Mesendoderm (in vitro differentiated cells): ENCODE data around the gene PTPRD.

Experiments
- DNase-seq: peaks from one replicate; pipeline ENCODE4 v3.0.0; 2013
- H2AK5ac ChIP-seq: 2 replicates; pipeline ENCODE4 v1.6.1; 2013; ENCODE audit warnings: low read length, inconsistent platforms
- H2BK120ac ChIP-seq: 2 replicates; pipeline ENCODE4 v1.6.1; 2013; ENCODE audit warnings: low read depth, mild to moderate bottlenecking, low read length, moderate library complexity, mixed read lengths
- H2BK15ac ChIP-seq: replicated peaks from 2 replicates; pipeline ENCODE4 v1.6.1; 2013; ENCODE audit warnings: low read depth, mild to moderate bottlenecking, moderate library complexity
- H2BK5ac ChIP-seq: 2 replicates; pipeline ENCODE4 v1.6.1; 2013; ENCODE audit warnings: low read length, inconsistent platforms
- H3K18ac ChIP-seq: 2 replicates; pipeline ENCODE4 v1.6.1; 2013; ENCODE audit warnings: mild to moderate bottlenecking, low read length, mixed read lengths
- H3K23ac ChIP-seq: one replicate; pipeline ENCODE4 v1.6.1; 2013; ENCODE audit warnings: low read length
- H3K27ac ChIP-seq: 2 replicates; pipeline ENCODE4 v1.5.1; 2013; ENCODE audit warnings: low read depth, mild to moderate bottlenecking, inconsistent platforms, low read length, moderate library complexity
- H3K27me3 ChIP-seq: 2 replicates; pipeline ENCODE4 v1.6.1; 2013; ENCODE audit warnings: low read length, control low read depth, mild to moderate bottlenecking, inconsistent platforms; ENCODE audit not compliant: insufficient read depth, poor library complexity
- H3K36me3 ChIP-seq: 2 replicates; pipeline ENCODE4 v1.6.1; 2013; ENCODE audit warnings: low read length, inconsistent platforms; ENCODE audit not compliant: control insufficient read depth, insufficient read depth
- H3K4ac ChIP-seq: one replicate; pipeline ENCODE4 v1.6.1; 2013; ENCODE audit warnings: low read depth, mild to moderate bottlenecking, low read length, moderate library complexity
- H3K4me1 ChIP-seq: 2 replicates; pipeline ENCODE4 v1.6.1; 2013; ENCODE audit warnings: low read depth, low read length, inconsistent platforms; ENCODE audit not compliant: control insufficient read depth
- H3K4me2 ChIP-seq: 2 replicates; pipeline ENCODE4 v1.6.1; 2013; ENCODE audit warnings: low read length
- H3K4me3 ChIP-seq: 2 replicates; pipeline ENCODE4 v1.5.1; 2013; ENCODE audit warnings: mild to moderate bottlenecking, low read length
- H3K56ac ChIP-seq: one replicate; pipeline ENCODE4 v1.6.1; 2013; ENCODE audit warnings: low read length
- H3K79me1 ChIP-seq: 2 replicates; pipeline ENCODE4 v1.6.1; 2013; ENCODE audit warnings: low read length, inconsistent platforms
- H3K79me2 ChIP-seq: 2 replicates; pipeline ENCODE4 v1.6.1; 2013; ENCODE audit warnings: mild to moderate bottlenecking, low read length; ENCODE audit not compliant: control insufficient read depth, insufficient read depth
- H3K9ac ChIP-seq: 2 replicates; pipeline ENCODE4 v1.6.1; 2013; ENCODE audit warnings: low read length, inconsistent platforms
- H4K5ac ChIP-seq: one replicate; pipeline ENCODE4 v1.6.1; 2013; ENCODE audit warnings: low read length
- H4K8ac ChIP-seq: one replicate; pipeline ENCODE4 v1.6.1; 2013; ENCODE audit warnings: low read depth, mild to moderate bottlenecking, control low read depth, low read length, moderate library complexity
- WGBS: extraction: QIAGEN DNeasy Blood & Tissue Kit; methylation state at CpG from one replicate; pipeline ENCODE4 v1.1.7; 2013; ENCODE audit warnings: low lambda C conversion rate, missing lambda C conversion rate; ENCODE audit not compliant: insufficient coverage; ENCODE audit errors: extremely low coverage; 5-methylcytosine and 5-hydroxymethylcytosine counted together

PTPRD gene

DNA sequence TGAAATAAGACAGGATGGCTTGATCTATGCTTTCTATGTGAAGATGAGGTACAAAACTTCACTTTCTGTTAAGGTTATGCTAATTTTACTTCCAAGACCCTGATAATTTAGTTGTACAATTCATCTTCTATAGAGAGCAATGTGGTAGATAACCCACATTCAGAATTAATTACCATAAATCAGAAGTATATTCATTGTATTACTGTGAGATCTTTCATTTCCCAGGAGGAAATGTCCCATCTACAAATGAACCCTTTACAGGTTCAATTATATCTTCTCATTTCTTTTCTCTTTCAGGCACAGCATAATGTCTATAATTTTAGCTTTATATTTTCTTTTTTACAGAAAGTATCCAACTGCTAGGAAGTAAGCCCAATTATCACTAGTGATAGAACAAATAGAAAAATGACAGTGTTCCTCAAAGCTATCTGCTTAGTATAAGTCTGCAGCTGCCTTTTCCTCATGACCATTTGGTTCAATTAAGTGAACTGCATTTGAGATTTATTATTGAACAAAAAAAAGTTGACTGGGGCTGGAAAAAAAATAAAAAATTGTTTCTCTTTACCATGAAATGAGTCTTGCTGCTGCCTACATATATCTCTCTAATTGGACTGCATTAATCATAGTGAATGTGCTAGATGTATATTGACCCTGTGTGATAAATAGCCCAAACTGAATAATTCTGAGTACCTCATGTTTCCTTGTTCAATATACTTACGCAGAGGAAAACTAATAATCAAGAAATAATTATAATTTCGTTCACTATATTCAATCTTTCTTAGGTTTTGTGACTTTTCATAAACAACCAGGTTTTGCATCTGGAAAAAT is 1329.4 kb downstream of the PTPRD start:
- Histone ChIP-seq H3K4ac (no peak overlapping the region), H3K56ac (no peak overlapping the region), H2BK15ac (no peak overlapping the region), H3K18ac (no peak overlapping the region), H3K36me3 (no peaks in the 10 kb centered on the region), H2BK5ac (no peak overlapping the region), H3K27ac (no peak overlapping the region), H3K9ac (no peak overlapping the region), H3K4me3 (no peak overlapping the region), H2AK5ac (no peak overlapping the region), H4K8ac (no peak overlapping the region), H3K79me1 (no peaks in the 10 kb centered on the region), H3K79me2 (no peaks in the 10 kb centered on the region), H3K4me2 (no peak overlapping the region), H3K27me3 (no peaks in the 10 kb centered on the region), H4K5ac (no peak overlapping the region), H2BK120ac (no peak overlapping the region), H3K4me1 (no peaks in the 10 kb centered on the region), H3K23ac (no peak overlapping the region)
- no peak for DNase-seq
- no CpG with 5 or more reads among the region's 2 CpGs for WGBS

- Histone ChIP-seq H3K79me1 (no peaks in the 10 kb centered on the region), H4K5ac (no peak overlapping the region), H2BK5ac (no peak overlapping the region), H3K4me3 (no peak overlapping the region), H2AK5ac (no peak overlapping the region), H3K27me3 (no peaks in the 10 kb centered on the region), H3K4me2 (no peak overlapping the region), H3K23ac (peak overlapping the region; percentile 9), H2BK120ac (no peak overlapping the region), H3K36me3 (no peaks in the 10 kb centered on the region), H2BK15ac (no peak overlapping the region), H3K27ac (no peak overlapping the region), H3K79me2 (no peaks in the 10 kb centered on the region), H4K8ac (no peak overlapping the region), H3K4ac (no peak overlapping the region), H3K4me1 (no peaks in the 10 kb centered on the region), H3K18ac (no peak overlapping the region), H3K56ac (no peak overlapping the region), H3K9ac (no peak overlapping the region)
- no CpG with 5 or more reads among the region's 4 CpGs for WGBS
- peak; percentile 8 for DNase-seq
These were observed 1337.2 kb downstream of the PTPRD start for GRCh38 chr9:9275601-9276000.

GRCh38 chr9:9257999-9258498 is 1354.8 kb downstream of the PTPRD start:
- Histone ChIP-seq H3K56ac (no peak overlapping the region), H4K5ac (no peak overlapping the region), H3K9ac (no peak overlapping the region), H2BK15ac (no peak overlapping the region), H3K27me3 (no peaks in the 10 kb centered on the region), H3K23ac (no peak overlapping the region), H3K4ac (no peak overlapping the region), H2AK5ac (no peak overlapping the region), H3K79me2 (no peaks in the 10 kb centered on the region), H3K27ac (no peak overlapping the region), H3K36me3 (no peaks in the 10 kb centered on the region), H3K79me1 (no peaks in the 10 kb centered on the region), H3K4me1 (no peaks in the 10 kb centered on the region), H2BK5ac (no peak overlapping the region), H3K4me3 (no peak overlapping the region), H4K8ac (no peak overlapping the region), H2BK120ac (no peak overlapping the region), H3K18ac (no peak overlapping the region), H3K4me2 (no peak overlapping the region)
- DNase-seq: no peak
- WGBS: no CpG with 5 or more reads among the region's 3 CpGs

DNA sequence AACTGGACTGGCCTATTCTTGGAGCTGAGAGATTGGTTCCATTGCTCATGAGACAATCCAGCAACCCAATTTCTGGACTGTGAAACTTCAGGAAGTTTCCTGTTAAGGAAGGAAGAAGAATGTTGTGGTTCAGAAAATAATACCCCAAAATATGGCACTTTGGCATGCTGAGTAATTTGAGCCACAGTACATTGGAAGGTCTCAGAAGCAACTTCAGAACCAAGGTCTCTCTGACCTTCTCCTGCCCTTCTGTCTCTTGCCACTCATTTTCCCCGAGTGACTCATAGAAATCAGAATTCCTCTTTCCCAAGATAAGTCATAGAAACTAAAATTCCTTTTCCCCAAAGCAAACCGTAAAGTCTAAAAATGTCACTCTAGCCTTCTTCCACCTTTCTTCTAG is 1366.1 kb downstream of the PTPRD start:
- H3K18ac ChIP-seq: no peak overlapping the region
- no peaks in the 10 kb centered on the region for H3K27me3 ChIP-seq
- no CpG with 5 or more reads among the region's 2 CpGs for WGBS
- H2AK5ac ChIP-seq: no peak overlapping the region
- no peaks in the 10 kb centered on the region for H3K4me1 ChIP-seq
- H3K4ac ChIP-seq: no peak overlapping the region
- H3K36me3 ChIP-seq: no peaks in the 10 kb centered on the region
- H2BK120ac ChIP-seq: no peak overlapping the region
- no peak overlapping the region for H2BK15ac ChIP-seq
- H3K79me1 ChIP-seq: no peaks in the 10 kb centered on the region
- H3K4me3 ChIP-seq: no peak overlapping the region
- H3K79me2 ChIP-seq: no peaks in the 10 kb centered on the region
- no peak overlapping the region for H3K56ac ChIP-seq
- H3K9ac ChIP-seq: no peak overlapping the region
- H3K4me2 ChIP-seq: no peak overlapping the region
- no peak overlapping the region for H3K23ac ChIP-seq
- no peak overlapping the region for H3K27ac ChIP-seq
- DNase-seq: no peak
- H4K5ac ChIP-seq: no peak overlapping the region
- H4K8ac ChIP-seq: no peak overlapping the region
- no peak overlapping the region for H2BK5ac ChIP-seq

DNA sequence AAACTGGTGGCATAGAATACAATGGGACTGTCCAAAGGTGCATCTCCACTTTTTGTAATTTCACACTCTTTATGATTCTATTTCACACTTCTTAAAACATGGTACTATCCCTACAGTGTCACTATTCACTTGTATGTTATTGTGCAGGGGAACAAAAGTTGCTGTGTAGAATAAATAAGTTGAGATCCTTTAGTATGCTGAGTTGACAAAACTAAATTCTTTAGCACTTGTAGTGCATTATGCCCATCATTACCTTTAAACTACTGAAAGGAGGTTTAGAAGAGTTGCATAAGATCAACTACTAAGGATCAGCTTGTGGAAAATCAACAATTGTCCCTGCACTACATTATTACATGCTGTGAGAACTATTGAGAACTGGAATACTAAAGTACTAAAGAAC is 1380.9 kb downstream of the PTPRD start:
- H3K27ac ChIP-seq: no peak overlapping the region

GRCh38 chr9:9229269-9229668 is 1383.5 kb downstream of the PTPRD start:
- no peak overlapping the region for H2BK5ac ChIP-seq
- H3K27me3 ChIP-seq: no peaks in the 10 kb centered on the region
- no peaks in the 10 kb centered on the region for H3K36me3 ChIP-seq
- H3K4ac ChIP-seq: no peak overlapping the region
- no CpG with 5 or more reads among the region's 3 CpGs for WGBS
- no peaks in the 10 kb centered on the region for H3K79me1 ChIP-seq
- DNase-seq: no peak
- H2BK120ac ChIP-seq: no peak overlapping the region
- no peak overlapping the region for H4K8ac ChIP-seq
- no peak overlapping the region for H3K4me2 ChIP-seq
- no peaks in the 10 kb centered on the region for H3K79me2 ChIP-seq
- no peak overlapping the region for H3K23ac ChIP-seq
- H3K9ac ChIP-seq: no peak overlapping the region
- H4K5ac ChIP-seq: no peak overlapping the region
- H3K27ac ChIP-seq: no peak overlapping the region
- no peak overlapping the region for H3K18ac ChIP-seq
- no peak overlapping the region for H2AK5ac ChIP-seq
- H3K4me1 ChIP-seq: no peaks in the 10 kb centered on the region
- no peak overlapping the region for H2BK15ac ChIP-seq
- no peak overlapping the region for H3K4me3 ChIP-seq
- no peak overlapping the region for H3K56ac ChIP-seq

More for the DNA sequence above, 1380.9 kb downstream of the PTPRD start:
- Histone ChIP-seq H3K23ac (no peak overlapping the region), H3K4me3 (no peak overlapping the region), H2AK5ac (no peak overlapping the region), H2BK120ac (no peak overlapping the region), H3K9ac (no peak overlapping the region), H3K36me3 (no peaks in the 10 kb centered on the region), H2BK15ac (no peak overlapping the region), H3K4ac (no peak overlapping the region), H2BK5ac (no peak overlapping the region), H3K79me1 (no peaks in the 10 kb centered on the region), H3K4me2 (no peak overlapping the region), H4K5ac (no peak overlapping the region), H3K56ac (no peak overlapping the region), H3K4me1 (no peaks in the 10 kb centered on the region), H3K27me3 (no peaks in the 10 kb centered on the region), H3K79me2 (no peaks in the 10 kb centered on the region), H3K18ac (no peak overlapping the region), H4K8ac (no peak overlapping the region)
- no peak for DNase-seq
